GM18858 (cell line): Measurements from ENCODE around the gene EPG5.
"Not testable (repeated sequence)": the region's sequence is repeated elsewhere in the genome, so short reads cannot be mapped to it uniquely, and the experiment has no call there.

ENCODE experiments used
- ATAC-seq: cut with Tn5 transposase; IDR thresholded peaks from one replicate; pipeline ENCODE4 v1.9.1; 2021; ENCODE audit not compliant: unreplicated experiment

The EPG5 gene

DNA sequence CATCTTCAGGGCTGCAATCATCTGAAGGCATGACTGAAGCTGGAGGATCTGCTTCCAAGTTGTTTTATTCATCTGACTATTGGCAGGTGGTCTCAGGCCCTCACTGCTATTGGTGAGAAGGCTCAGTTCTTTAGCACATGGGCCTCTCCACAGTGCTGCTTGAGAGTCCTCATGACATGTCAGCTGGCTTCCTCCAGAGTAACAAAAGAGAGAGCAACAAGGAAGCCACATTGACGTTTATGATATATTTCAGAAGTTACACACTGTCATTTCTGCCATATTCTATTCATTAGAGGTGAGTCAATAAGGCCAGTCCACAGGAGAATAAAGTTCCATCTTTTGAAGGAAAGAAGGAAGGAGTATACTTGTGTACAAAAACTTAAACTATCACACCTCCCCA, 149.6 kb downstream of the EPG5 start:
- ATAC-seq: no peak

GRCh38 chr18:45814733-45815132, 152.4 kb downstream of the EPG5 start:
- ATAC-seq: not testable (repeated sequence)

GRCh38 chr18:45807144-45807543, 160.0 kb downstream of the EPG5 start:
- not testable (repeated sequence) for ATAC-seq

- ATAC-seq: no peak
Observed at GRCh38 chr18:45806226-45806625, 160.9 kb downstream of the EPG5 start.

DNA sequence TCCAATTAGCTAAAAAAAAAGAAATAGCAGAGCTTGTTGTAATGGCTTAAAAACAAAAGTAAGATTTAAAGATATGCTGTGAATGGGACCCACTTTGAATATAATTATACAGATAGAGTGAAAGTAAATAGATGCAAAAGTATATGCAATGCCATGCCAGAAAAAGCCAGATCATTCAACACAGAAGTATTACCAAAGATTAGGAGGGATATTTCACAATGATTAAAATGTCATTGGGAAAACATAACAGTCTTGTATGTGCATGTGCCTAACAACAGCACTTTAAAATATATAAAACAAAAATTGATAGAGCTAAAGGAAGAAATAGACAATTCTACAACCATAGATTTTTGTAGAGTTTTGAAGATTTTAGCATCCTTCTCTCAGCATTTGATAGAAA, 161.6 kb downstream of the EPG5 start:
- ATAC-seq: no peak

DNA sequence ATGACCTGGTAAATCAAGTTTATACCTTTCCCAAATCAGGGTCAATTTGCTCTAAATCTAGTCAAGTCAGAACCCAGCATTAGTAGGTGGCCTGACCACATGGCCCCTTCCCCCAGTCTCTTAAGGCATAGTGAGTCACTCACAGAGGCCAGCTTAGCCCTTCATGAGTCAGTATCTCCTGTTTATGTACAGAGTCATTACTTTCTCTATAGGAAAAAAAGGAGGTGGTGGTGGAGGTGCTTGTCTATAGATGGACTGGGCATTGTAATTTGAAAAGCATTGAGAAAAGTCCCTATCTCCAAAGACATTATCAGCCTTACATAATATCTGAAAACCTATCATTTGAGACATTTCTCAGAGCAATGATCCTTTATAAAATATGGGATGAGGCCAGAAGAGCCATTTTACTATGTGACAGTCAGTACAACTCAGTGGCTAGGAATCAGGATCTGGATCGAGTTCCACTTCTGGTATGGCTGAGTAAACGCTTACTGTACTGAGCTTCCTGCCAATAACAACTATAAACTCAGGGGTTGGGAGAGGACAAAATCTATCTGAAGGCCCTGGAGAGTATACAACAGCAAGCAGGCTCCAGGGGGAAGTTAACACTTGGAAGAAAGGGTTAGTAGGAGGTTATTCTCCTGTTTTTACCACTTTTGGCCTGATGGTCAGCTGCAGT, 164.2 kb downstream of the EPG5 start:
- ATAC-seq: no peak

- ATAC-seq: no peak
Observed at GRCh38 chr18:45801416-45802004, 165.6 kb downstream of the EPG5 start.
